HG02571 (cell line): ENCODE data around the gene LRRC47.

Experiments
- ATAC-seq: cut with Tn5 transposase; IDR thresholded peaks from one replicate; pipeline ENCODE4 v1.9.1; 2021; ENCODE audit warnings: mild to moderate bottlenecking, moderate library complexity; ENCODE audit not compliant: unreplicated experiment

Gene LRRC47

DNA sequence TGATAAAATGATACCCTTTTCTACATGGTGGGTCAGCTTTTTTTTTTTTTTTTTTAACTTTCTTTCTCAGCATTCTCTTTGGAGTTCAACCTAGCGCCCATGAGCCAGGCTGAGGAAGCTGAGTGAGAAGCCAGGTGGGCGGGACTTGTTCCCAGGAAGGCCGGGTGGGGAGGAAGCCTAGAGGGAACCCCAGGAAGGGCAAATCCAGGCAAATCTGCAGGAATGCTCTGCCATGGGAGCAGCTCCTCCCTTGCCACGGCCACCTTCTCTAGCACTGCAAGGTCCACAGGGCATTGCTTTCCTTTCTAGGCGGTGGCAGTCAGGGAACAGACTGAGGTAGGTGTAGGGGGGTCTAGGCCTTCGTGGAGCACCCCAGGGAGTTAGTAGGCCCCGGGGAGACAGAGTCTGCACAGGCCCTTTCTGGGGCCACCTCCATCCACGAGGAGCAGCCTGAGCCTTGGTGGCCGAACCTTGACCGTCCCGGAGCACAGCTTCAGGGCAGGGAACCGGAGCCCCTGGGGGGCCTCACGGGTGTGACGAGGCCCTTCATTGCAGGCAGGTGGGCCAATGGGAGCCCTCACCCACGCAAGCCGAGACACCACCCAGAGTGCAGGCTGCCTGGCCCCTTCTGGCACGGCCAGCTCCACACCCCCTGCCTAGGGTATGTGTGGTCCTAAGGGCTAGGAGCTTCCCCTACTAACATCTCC lies 62.3 kb downstream of the LRRC47 start:
- no peak for ATAC-seq

DNA sequence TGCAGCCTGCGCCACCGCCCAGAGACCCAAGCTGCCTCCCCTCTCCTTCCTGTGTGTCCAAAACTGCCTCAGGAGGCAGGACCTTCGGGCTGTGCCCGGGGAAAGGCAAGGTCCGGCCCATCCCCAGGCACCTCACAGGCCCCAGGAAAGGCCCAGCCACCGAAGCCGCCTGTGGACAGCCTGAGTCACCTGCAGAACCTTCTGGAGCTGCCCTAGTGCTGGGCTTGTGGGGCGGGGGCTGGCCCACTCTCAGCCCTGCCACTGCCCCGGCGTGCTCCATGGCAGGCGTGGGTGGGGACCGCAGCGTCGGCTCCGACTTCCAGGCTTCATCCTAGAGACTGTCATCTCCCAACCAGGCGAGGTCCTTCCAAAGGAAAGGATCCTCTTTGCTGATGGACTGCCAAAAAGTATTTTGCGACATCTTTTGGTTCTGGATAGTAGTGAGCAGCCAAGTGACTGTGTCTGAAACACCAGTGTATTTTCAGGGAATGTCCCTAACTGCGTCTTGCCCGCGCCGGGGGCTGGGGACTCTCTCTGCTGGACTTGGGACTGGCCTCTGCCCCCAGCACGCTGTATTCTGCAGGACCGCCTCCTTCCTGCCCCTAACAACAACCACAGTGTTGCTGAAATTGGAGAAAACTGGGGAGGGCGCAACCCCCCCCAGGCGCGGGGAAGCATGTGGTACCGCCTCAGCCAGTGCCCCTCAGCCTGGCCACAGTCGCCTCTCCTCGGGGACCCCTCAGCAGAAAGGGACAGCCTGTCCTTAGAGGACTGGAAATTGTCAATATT lies 63.0 kb downstream of the LRRC47 start:
- ATAC-seq: no peak

DNA sequence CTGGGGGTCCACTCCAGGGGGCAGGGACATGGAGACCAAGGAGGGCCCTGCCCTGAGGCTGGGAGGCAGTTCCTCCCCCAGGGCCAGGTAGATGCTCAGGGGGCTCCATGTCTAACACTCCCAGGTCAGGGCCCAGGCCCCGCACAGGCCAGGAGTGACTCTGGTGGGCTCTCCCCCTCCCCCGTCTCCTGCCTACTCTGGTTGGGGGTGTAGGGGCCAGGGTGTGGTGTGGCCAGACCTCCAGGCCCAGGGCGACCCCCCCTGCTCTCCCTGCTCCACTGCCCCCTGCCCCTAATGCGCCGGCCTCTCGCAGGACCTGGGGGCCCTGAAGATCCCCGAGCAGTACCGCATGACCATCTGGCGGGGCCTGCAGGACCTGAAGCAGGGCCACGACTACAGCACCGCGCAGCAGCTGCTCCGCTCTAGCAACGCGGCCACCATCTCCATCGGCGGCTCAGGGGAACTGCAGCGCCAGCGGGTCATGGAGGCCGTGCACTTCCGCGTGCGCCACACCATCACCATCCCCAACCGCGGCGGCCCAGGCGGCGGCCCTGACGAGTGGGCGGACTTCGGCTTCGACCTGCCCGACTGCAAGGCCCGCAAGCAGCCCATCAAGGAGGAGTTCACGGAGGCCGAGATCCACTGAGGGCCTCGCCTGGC lies 63.7 kb downstream of the LRRC47 start:
- no peak for ATAC-seq

DNA sequence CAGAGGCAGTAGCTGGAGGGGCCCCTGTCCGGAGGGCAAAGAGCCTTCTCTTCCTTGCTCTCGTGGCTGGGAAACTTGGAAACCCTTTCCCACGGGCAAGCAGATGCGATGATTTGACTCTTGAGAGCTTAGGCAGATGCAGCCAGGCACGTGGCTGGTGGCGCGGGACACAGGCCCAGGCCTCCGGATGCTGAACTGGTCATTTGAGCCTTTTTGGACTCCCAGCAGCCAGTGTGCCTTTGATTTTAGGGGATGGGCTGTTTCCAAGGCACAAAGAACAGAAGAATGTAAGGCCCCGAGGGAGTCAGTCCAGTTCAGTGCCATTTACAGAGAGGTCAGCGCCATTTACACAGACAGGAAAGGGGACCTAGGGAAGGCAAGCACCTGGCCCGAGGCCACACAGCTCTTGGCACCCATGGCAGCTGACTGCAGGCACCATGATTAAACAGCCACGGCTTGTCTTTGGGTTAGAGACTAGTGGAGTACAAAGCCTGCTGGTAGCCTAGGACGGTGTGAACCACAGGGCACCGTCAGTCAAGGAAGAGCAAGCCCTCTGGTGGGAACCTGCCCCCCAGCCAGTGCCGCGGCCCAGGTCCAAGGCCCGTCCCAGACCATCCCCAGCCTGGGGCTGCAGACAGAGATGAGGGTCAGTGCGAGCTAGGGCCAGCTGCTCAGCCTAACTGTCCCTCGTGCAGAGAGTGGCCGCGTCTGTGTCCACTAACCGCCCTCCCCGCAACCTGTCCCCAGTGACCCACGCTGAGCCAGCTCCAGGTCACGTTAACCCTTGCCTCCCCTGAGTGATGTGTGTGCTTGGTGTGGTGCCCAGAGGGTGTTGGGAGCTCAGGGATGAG lies 64.5 kb downstream of the LRRC47 start:
- no peak for ATAC-seq

DNA sequence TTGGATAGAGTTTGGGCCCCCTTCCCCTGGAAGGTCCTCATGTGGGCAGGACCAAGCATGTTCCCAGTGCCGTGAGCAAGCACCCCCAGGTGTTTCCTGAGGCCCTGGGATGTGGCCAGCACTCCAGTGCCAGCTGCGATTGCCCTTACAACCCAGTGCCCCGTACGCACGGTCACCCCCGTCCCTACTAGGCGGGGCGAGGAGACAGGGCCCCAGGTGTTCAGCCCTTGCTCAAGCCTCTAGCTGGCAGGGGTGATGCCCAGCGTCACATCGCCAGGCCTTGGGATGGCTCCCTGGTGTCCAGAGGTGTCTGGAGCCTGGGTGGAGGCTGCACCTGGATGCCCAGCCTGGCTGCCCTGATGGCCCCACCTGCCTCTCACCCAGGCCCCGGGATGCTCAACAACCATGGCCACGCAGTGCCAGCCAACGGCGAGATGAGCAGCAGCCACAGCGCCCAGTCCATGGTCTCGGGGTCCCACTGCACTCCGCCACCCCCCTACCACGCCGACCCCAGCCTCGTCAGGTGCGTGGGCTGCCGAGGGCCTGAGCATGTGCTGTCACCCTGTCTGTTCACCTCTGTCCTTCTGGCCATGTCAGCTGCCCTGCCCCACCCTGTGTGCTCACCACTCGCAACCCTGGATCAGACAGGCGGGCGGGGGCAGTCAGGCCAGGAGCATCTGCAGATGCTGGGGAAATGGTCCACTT lies 65.6 kb downstream of the LRRC47 start:
- ATAC-seq: no peak

DNA sequence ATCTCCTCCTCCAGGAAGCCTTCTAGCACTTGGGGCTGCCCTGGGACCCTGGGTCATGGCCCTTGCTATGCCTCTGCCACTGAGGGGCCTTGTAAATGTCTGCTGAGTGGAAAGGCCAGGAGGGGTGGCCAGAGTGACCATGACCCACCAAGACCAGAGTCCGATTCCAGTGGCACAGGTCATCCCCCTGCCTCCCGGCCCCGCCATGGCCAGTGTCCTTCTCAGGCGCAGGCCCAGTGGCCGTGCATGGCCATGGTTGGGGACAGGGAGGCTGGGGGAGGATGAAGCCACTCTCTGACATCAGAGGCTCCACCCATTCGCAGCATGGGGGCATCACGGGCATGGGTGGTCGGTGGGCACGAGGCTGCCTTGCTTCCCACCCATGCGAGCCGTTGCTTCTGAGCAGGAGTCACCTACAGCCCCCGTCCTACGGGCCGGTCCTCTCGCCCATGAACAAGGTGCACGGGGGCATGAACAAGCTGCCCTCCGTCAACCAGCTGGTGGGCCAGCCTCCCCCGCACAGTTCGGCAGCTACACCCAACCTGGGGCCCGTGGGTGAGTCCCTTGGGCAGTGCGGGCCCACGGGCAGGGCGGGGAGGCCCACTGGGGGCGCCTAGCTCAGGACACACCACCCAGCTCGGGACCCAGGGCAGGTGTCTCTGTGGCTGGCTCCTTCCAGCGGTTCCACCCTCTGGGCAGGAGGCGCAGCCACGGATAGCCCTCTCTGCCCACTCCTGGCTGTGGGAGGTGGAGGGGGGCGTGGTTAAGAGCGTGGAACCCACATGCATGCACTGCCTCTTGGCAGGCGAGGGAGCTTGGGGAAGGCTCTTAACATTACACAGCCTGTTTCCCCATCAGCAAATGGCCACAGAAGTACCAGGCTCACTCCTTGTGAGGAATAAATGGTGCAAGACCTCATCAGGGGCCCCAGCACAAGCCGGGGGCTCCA lies 66.4 kb downstream of the LRRC47 start:
- ATAC-seq: no peak
